ENCODE measurements around the gene EHMT1. TPM values are rescaled to one million over a fixed set of nuclear protein-coding genes. Genes with fewer than 3 reads are reported as not detected.

The EHMT1 gene
- total RNA-seq, 1 donor from 2014 or later, result 64.5 TPM

GRCh38 chr9:137837345-137838278 lies 218.8 kb downstream of the EHMT1 start:
- DNase-seq (ENCODE audit: low read depth) (no peak), FAIRE-seq (no peak)
- Mint-ChIP-seq H3K36me3 (ENCODE audit: low read depth, unreplicated experiment) (peaks cover 9% of the 10 kb centered on the region), H3K27me3 (ENCODE audit: low read depth, unreplicated experiment) (no peaks in the 10 kb centered on the region), H3K4me3 (ENCODE audit: unreplicated experiment) (no peak overlapping the region), H3K27ac (ENCODE audit: unreplicated experiment) (no peak overlapping the region), H3K9me3 (ENCODE audit: unreplicated experiment) (no peaks in the 10 kb centered on the region), H3K4me1 (ENCODE audit: low read depth, unreplicated experiment) (no peaks in the 10 kb centered on the region)
- Histone ChIP-seq H3K79me2 (ENCODE audit: insufficient read depth, low read length) (no peaks in the 10 kb centered on the region), H3K4me2 (ENCODE audit: low read length) (no peak overlapping the region), H2AFZ (ENCODE audit: low read depth, low read length) (no peak overlapping the region), H4K20me1 (ENCODE audit: insufficient read depth, low read length) (peaks cover 10% of the 10 kb centered on the region), H3K27me3 (ENCODE audit: insufficient read depth, low read length) (no peaks in the 10 kb centered on the region), H3K4me3 (ENCODE audit: insufficient read depth, low read depth, low read length) (no peak overlapping the region), H3K9me3 (ENCODE audit: insufficient read depth, low read depth, low read length) (no peaks in the 10 kb centered on the region), H3K4me1 (ENCODE audit: insufficient read depth, low read length) (no peaks in the 10 kb centered on the region), H3K27ac (ENCODE audit: low read depth, low read length) (no peak overlapping the region), H3K36me3 (ENCODE audit: insufficient read depth, low read length) (peaks cover 6% of the 10 kb centered on the region), H3K9ac (ENCODE audit: low read length) (no peak overlapping the region)
- no peak for TF ChIP-seq CTCF (IDR thresholded peaks at IDR 0.05; ENCODE audit: insufficient read depth, low read depth, low read length)

- no peaks in the 10 kb centered on the region for H3K27me3 Mint-ChIP-seq (ENCODE audit: low read depth, unreplicated experiment)
- Histone ChIP-seq H2AFZ (ENCODE audit: low read depth, low read length) (no peak overlapping the region), H3K9ac (ENCODE audit: low read length) (no peak overlapping the region), H3K4me3 (ENCODE audit: insufficient read depth, low read depth, low read length) (no peak overlapping the region), H3K79me2 (ENCODE audit: insufficient read depth, low read length) (no peaks in the 10 kb centered on the region), H3K27me3 (ENCODE audit: insufficient read depth, low read length) (no peaks in the 10 kb centered on the region), H3K9me3 (ENCODE audit: insufficient read depth, low read depth, low read length) (no peaks in the 10 kb centered on the region), H3K4me1 (ENCODE audit: insufficient read depth, low read length) (no peaks in the 10 kb centered on the region), H3K36me3 (ENCODE audit: insufficient read depth, low read length) (peaks cover 6% of the 10 kb centered on the region), H4K20me1 (ENCODE audit: insufficient read depth, low read length) (peaks cover 1% of the 10 kb centered on the region), H3K4me2 (ENCODE audit: low read length) (no peak overlapping the region), H3K27ac (ENCODE audit: low read depth, low read length) (no peak overlapping the region)
- FAIRE-seq, result no peak
- DNase-seq (ENCODE audit: low read depth), result no peak
- no peak overlapping the region for H3K4me3 Mint-ChIP-seq (ENCODE audit: unreplicated experiment)
- H3K27ac Mint-ChIP-seq (ENCODE audit: unreplicated experiment), result no peak overlapping the region
- H3K36me3 Mint-ChIP-seq (ENCODE audit: low read depth, unreplicated experiment), result peaks cover 8% of the 10 kb centered on the region
- TF ChIP-seq CTCF (IDR thresholded peaks at IDR 0.05; ENCODE audit: insufficient read depth, low read depth, low read length) (no peak), EZH2 (IDR thresholded peaks at IDR 0.05; ENCODE audit: insufficient read depth, low read length) (no peak)
- H3K4me1 Mint-ChIP-seq (ENCODE audit: low read depth, unreplicated experiment), result no peaks in the 10 kb centered on the region
- no peaks in the 10 kb centered on the region for H3K9me3 Mint-ChIP-seq (ENCODE audit: unreplicated experiment)
These were observed 219.8 kb downstream of the EHMT1 start for GRCh38 chr9:137838576-137838975.

GRCh38 chr9:137843355-137843754 lies 224.6 kb downstream of the EHMT1 start:
- H3K9me3 Mint-ChIP-seq (ENCODE audit: unreplicated experiment), result peaks cover 1% of the 10 kb centered on the region
- no peak overlapping the region for H3K4me3 Mint-ChIP-seq (ENCODE audit: unreplicated experiment)

More at GRCh38 chr9:137843355-137843754, 224.6 kb downstream of the EHMT1 start:
- DNase-seq (ENCODE audit: low read depth), result no peak
- Histone ChIP-seq H3K27me3 (ENCODE audit: insufficient read depth, low read length) (no peaks in the 10 kb centered on the region), H3K4me1 (ENCODE audit: insufficient read depth, low read length) (no peaks in the 10 kb centered on the region), H3K4me2 (ENCODE audit: low read length) (no peak overlapping the region), H3K79me2 (ENCODE audit: insufficient read depth, low read length) (no peaks in the 10 kb centered on the region), H3K36me3 (ENCODE audit: insufficient read depth, low read length) (no peaks in the 10 kb centered on the region), H3K4me3 (ENCODE audit: insufficient read depth, low read depth, low read length) (no peak overlapping the region), H3K9ac (ENCODE audit: low read length) (no peak overlapping the region), H3K27ac (ENCODE audit: low read depth, low read length) (no peak overlapping the region), H3K9me3 (ENCODE audit: insufficient read depth, low read depth, low read length) (no peaks in the 10 kb centered on the region), H2AFZ (ENCODE audit: low read depth, low read length) (no peak overlapping the region), H4K20me1 (ENCODE audit: insufficient read depth, low read length) (no peaks in the 10 kb centered on the region)
- H3K27ac Mint-ChIP-seq (ENCODE audit: unreplicated experiment), result no peak overlapping the region
- H3K4me1 Mint-ChIP-seq (ENCODE audit: low read depth, unreplicated experiment), result no peaks in the 10 kb centered on the region
- FAIRE-seq, result no peak
- H3K36me3 Mint-ChIP-seq (ENCODE audit: low read depth, unreplicated experiment), result peaks cover 5% of the 10 kb centered on the region
- no peaks in the 10 kb centered on the region for H3K27me3 Mint-ChIP-seq (ENCODE audit: low read depth, unreplicated experiment)
- TF ChIP-seq EZH2 (IDR thresholded peaks at IDR 0.05; ENCODE audit: insufficient read depth, low read length) (no peak), CTCF (IDR thresholded peaks at IDR 0.05; ENCODE audit: insufficient read depth, low read depth, low read length) (no peak)

Measured in astrocyte (in vitro differentiated cells and primary cell).